RWPE2 (cell line): ENCODE measurements around the gene IPO9.
"Not testable (repeated sequence)": the region's sequence is repeated elsewhere in the genome, so short reads cannot be mapped to it uniquely, and the experiment has no call there.

Experiments used
- ATAC-seq: fragments of 200-7000 bp; cut with Tn5 transposase; 3 replicates; pipeline ENCODE4 v1.9.1; 2021; ENCODE audit warnings: low read depth
- DNase-seq: peaks from one replicate; pipeline ENCODE4 v3.0.0-alpha.2; 2020; ENCODE audit warnings: low spot score
- H3K27ac ChIP-seq: fragments of 450-650 bp; 2 replicates; pipeline ENCODE4 v1.5.1; 2017; ENCODE audit warnings: mild to moderate bottlenecking; ENCODE audit not compliant: poor library complexity, severe bottlenecking
- H3K27me3 ChIP-seq: fragments of 250-450 bp; sonication (Bioruptor Pico); 2 replicates; pipeline ENCODE4 v1.5.1; 2021; ENCODE audit warnings: mild to moderate bottlenecking, moderate library complexity; ENCODE audit not compliant: insufficient read depth, poor library complexity, severe bottlenecking
- H3K36me3 ChIP-seq: fragments of 250-450 bp; sonication (Bioruptor Pico); 2 replicates; pipeline ENCODE4 v1.5.1; 2020; ENCODE audit warnings: low read depth, mild to moderate bottlenecking, moderate library complexity
- H3K4me1 ChIP-seq: fragments of 250-450 bp; sonication (Bioruptor Pico); 2 replicates; pipeline ENCODE4 v1.5.1; 2021; ENCODE audit warnings: mild to moderate bottlenecking, moderate library complexity; ENCODE audit not compliant: insufficient read depth, poor library complexity, severe bottlenecking
- H3K4me3 ChIP-seq: fragments of 250-450 bp; sonication (Bioruptor Pico); 2 replicates; pipeline ENCODE4 v1.5.1; 2021; ENCODE audit warnings: mild to moderate bottlenecking, moderate library complexity; ENCODE audit not compliant: severe bottlenecking
- H3K9me3 ChIP-seq: fragments of 250-450 bp; sonication (Bioruptor Pico); 2 replicates; pipeline ENCODE4 v1.5.1; 2021; ENCODE audit warnings: mild to moderate bottlenecking, moderate library complexity; ENCODE audit not compliant: severe bottlenecking
- TF ChIP-seq, protein P1 (sequence below): fragments of 450-650 bp; IDR thresholded peaks from one replicate; pipeline ENCODE4 v1.5.1; 2017; ENCODE audit warnings: mild to moderate bottlenecking, moderate library complexity; ENCODE audit not compliant: poor library complexity, severe bottlenecking

Gene IPO9

GRCh38 chr1:201899683-201900429, 70.9 kb downstream of the IPO9 start:
- no peak for ATAC-seq
- Histone ChIP-seq H3K4me3 (no peak overlapping the region), H3K27me3 (no peaks in the 10 kb centered on the region), H3K27ac (no peak overlapping the region), H3K36me3 (no peaks in the 10 kb centered on the region), H3K9me3 (no peaks in the 10 kb centered on the region), H3K4me1 (peaks cover 7% of the 10 kb centered on the region)
- no peak for DNase-seq
- TF ChIP-seq, protein P1, sequence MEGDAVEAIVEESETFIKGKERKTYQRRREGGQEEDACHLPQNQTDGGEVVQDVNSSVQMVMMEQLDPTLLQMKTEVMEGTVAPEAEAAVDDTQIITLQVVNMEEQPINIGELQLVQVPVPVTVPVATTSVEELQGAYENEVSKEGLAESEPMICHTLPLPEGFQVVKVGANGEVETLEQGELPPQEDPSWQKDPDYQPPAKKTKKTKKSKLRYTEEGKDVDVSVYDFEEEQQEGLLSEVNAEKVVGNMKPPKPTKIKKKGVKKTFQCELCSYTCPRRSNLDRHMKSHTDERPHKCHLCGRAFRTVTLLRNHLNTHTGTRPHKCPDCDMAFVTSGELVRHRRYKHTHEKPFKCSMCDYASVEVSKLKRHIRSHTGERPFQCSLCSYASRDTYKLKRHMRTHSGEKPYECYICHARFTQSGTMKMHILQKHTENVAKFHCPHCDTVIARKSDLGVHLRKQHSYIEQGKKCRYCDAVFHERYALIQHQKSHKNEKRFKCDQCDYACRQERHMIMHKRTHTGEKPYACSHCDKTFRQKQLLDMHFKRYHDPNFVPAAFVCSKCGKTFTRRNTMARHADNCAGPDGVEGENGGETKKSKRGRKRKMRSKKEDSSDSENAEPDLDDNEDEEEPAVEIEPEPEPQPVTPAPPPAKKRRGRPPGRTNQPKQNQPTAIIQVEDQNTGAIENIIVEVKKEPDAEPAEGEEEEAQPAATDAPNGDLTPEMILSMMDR, result no peak

DNA sequence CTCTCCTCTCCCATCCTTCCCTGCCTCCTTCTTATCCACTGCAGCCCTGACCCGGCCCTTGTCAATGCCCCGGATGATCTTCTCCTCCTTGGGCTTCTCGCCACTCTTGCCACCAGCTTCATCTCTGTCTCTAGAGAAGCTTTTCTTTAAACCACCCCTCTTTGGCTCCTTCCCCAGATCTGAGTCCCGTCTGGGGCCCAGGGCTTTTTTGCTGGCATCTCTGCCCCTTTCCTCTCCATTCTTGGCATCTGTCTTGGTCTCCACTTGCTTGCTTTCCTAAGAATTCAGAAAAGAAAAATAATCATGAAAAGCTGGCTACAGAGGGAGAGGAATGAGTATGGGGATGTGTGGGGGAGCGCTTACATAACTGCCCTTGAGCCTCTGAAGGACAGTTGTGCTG, 71.5 kb downstream of the IPO9 start:
- no peak overlapping the region for H3K27ac ChIP-seq
- H3K36me3 ChIP-seq, result no peaks in the 10 kb centered on the region
- no peaks in the 10 kb centered on the region for H3K27me3 ChIP-seq
- ATAC-seq (no peak), DNase-seq (no peak)
- H3K4me3 ChIP-seq, result no peak overlapping the region
- TF ChIP-seq, protein P1, result no peak
- no peaks in the 10 kb centered on the region for H3K9me3 ChIP-seq
- peaks cover 11% of the 10 kb centered on the region for H3K4me1 ChIP-seq

- H3K27ac ChIP-seq, H3K27me3 ChIP-seq, H3K4me3 ChIP-seq, DNase-seq, H3K9me3 ChIP-seq, H3K36me3 ChIP-seq, ATAC-seq: not testable (repeated sequence)
- H3K4me1 ChIP-seq, result peaks cover 11% of the 10 kb centered on the region
Observed at GRCh38 chr1:201901036-201901435, 72.1 kb downstream of the IPO9 start.

DNA sequence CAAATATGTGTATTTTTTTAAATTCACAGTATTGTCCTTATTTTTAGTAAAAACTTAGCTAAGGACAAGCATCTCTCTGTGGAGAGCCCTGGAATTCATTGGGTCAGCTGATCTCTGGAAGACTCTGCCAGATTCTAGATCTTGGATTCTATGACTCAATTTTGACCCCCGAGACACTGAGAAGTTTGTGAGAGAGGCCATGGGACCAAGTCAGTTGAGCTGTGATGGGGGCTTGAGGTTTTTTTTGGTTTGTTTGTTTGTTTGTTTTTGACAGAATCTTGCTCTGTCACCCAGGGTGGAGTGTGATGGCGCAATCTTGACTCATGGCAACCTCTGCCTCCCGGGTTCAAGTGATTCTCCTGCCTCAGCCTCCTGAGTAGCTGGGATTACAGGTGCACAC, 73.2 kb downstream of the IPO9 start:
- no peak for DNase-seq

DNA sequence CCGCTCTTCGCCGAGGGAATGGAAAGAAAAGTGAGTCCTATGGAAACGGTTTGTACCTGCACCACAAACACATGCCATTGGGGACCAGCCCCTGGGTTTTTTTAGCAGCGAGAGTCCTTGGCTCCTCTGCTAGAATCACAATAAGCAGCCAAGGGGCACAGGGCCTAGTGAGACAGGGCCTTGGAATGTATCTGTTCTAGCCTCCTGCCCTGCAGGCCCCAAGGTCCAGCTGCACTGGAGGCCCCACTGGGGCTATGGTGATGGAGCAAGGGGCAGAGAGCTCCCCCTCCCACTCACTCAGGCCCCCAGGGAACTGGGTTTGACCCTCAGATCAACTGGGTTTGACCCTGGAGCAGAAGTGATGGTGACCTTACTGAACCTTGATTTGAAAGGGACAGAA, 74.2 kb downstream of the IPO9 start:
- TF ChIP-seq, protein P1, result no peak
- H3K4me3 ChIP-seq, result no peak overlapping the region
- DNase-seq, result no peak
- 0 out of 3 replicates have a peak, but pooled peaks have one; percentile 29 for ATAC-seq
- no peaks in the 10 kb centered on the region for H3K27me3 ChIP-seq
- no peaks in the 10 kb centered on the region for H3K36me3 ChIP-seq
- peaks cover 11% of the 10 kb centered on the region for H3K4me1 ChIP-seq
- H3K9me3 ChIP-seq, result no peaks in the 10 kb centered on the region
- no peak overlapping the region for H3K27ac ChIP-seq

More for the DNA sequence above, 73.2 kb downstream of the IPO9 start:
- no peaks in the 10 kb centered on the region for H3K9me3 ChIP-seq
- no peak overlapping the region for H3K4me3 ChIP-seq
- H3K27me3 ChIP-seq, result no peaks in the 10 kb centered on the region
- H3K27ac ChIP-seq, result no peak overlapping the region
- H3K36me3 ChIP-seq, result no peaks in the 10 kb centered on the region
- TF ChIP-seq, protein P1, result no peak
- no peak for ATAC-seq
- H3K4me1 ChIP-seq, result peaks cover 11% of the 10 kb centered on the region
